ENCODE results near the gene MICU1. TPM values are rescaled to one million over a fixed set of nuclear protein-coding genes. Genes with fewer than 3 reads are reported as not detected.
"Not testable (repeated sequence)": the region's sequence is repeated elsewhere in the genome, so short reads cannot be mapped to it uniquely, and the experiment has no call there.

MICU1 gene
- polyA plus RNA-seq, 4 donors, result 65.2 to 93.4 (median 76.6) TPM

DNA sequence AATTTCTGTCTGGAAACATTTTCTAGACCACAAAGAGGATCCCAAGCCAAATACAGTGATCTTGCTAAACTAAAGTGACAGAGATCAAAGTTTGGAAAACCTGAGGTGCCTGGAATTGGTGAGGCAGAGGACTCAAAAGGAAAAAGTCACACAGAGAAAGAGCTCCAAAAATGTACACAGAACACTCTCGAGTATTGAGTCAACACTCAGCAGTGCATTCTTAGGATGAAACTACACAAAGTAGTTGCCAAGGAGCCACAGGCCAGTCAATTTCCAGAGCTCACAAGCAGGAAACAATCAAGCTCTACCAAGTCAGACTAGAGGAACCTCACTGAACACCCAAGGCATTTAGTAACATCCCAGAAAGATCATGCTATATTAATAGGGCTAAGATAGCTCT, 61.3 kb downstream of the MICU1 start:
- DNase-seq (ENCODE audit: low read depth in 4 of 4, low spot score in 3 of 4), result no peak

DNA sequence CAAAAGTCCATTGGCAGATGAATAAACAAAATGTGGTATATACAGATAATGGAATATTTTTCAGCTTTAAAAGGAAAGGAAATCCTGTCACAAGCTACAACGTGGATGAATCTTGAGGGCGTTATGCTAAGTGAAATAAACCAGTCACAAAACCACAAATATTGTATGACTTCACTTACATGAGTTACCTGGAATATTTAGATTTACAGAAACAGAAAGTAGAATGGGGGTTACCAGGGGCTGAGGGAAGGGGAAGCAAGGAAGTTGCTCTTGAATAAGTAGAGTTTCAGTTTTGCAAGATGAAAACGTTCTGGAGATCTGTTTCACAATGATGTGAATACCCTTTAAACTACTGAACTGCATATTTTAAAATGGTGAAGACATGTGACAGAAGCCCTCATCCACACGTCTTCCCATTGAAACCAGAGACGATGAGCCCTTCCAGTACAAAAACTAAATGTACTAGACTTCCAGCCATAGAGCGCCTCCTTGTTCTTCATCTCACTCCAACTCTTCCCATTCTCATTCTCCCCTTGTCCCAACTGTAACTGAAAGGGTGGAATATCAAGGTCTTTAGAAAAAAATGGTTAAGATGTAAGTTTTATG, 62.4 kb downstream of the MICU1 start:
- no peak for DNase-seq (ENCODE audit: low read depth in 4 of 4, low spot score in 3 of 4)

DNA sequence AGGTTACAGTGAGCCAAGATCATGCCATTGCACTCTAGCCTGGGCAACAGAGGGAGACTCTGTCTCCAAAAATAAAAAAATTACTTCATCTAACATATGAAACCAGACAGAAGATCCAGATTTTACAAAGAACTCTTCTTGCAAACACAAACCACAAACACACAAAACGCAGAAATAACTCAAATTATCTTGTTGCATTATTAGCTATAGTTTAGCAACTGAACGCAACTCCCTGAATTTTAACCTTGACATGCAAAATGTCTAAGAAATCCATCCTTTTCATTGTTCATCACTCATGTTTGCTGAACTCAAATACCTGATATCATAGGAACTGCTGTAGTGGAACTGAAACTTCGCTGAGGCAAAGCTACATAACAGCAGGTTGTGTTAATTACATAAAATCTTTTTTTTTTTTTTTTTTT, 64.1 kb downstream of the MICU1 start:
- DNase-seq (ENCODE audit: low read depth in 4 of 4, low spot score in 3 of 4), result no peak

DNA sequence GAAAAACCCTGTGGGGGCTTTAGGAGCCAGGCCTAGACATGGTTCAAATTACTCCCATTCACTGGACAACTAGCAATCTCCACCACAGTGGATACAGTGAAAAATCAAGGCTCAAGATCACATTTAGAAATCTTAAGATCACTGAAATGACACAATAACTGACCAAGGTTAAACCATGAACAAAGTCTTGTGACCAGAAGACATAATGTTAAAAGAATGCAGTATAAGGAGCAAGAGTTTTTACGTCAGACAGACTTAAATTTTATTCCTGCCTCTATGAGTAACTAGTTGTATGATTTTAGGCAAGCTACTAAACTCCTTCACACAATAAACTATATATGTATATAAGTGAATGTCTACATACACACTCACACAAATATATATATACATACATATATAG, 68.5 kb downstream of the MICU1 start:
- no peak for DNase-seq (ENCODE audit: low read depth in 4 of 4, low spot score in 3 of 4)

DNA sequence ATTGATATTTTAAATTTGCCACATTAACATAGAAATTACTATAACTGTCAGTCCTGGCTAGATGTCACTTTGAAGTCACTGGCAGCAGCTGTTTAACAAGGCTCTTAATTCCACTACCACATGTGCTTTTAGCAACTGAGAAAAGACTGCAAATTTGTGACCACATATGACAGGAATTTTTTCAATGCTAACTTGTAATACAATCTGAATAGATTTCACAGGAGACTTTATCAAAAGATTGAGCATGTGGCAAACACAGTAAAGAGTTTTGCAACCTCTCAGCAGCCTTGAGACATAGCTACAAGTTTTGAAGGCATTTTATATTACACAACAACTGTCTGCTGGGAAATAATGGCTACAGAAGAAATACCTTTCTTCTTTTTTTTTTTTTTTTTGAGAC, 73.0 kb downstream of the MICU1 start:
- no peak for DNase-seq (ENCODE audit: low read depth in 4 of 4, low spot score in 3 of 4)

DNA sequence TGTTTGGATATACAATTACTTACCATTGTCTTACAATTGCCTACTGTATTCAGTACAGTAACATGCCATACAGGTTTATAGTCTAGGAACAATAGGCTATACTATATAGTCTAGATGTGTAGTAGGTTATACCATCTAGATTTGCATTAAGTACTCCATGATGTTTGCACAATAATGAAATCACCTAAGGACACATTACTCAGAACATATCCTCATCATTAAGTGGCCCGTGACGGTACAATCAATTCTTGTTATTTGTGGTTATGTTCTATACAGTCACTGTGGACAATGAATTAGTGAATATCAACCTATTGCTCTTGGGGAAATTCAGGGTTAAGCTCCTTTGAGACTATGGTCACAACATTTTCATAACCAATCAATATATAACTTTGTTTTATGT, 75.6 kb downstream of the MICU1 start:
- no peak for DNase-seq (ENCODE audit: low read depth in 4 of 4, low spot score in 3 of 4)

DNA sequence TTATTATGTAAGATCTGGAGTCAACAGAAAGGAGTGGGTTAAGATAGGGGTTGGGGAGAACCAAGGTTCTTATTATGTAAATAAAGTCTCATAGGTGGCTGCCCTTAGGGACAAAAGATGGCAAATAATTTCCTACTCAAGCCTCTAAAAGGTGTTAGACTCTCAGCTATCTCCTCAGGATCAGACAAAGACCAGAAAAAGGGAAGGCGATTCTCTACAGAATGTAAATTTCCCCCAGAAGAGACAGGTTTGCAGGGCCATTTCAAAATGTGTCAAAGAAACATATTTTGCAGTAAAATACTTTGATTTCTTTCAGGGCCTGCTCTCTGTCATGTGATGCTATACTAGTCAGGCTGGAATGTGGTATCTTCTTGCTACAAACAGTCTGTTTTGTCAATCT, 80.3 kb downstream of the MICU1 start:
- DNase-seq (ENCODE audit: low read depth in 4 of 4, low spot score in 3 of 4), result no peak

DNA sequence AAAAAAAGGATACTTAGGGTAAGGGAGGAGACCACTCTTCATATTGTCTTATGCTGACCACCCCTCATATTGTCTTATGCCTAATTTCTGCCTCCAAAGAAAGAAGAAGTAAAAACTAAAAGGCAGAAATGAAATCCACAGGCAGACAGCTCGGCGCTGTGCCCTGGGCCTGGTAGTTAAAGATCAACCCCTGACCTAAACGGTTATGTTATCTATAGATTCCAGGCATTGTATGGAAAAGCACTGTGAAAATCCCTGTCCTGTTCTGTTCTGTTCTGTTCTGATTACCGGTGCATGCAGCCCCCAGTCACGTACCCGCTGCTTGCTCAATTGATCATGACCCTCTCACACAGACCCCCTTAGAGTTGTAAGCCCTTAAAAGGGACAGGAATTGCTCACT, 82.0 kb downstream of the MICU1 start:
- not testable (repeated sequence) for DNase-seq (ENCODE audit: low read depth in 4 of 4, low spot score in 3 of 4)

DNA sequence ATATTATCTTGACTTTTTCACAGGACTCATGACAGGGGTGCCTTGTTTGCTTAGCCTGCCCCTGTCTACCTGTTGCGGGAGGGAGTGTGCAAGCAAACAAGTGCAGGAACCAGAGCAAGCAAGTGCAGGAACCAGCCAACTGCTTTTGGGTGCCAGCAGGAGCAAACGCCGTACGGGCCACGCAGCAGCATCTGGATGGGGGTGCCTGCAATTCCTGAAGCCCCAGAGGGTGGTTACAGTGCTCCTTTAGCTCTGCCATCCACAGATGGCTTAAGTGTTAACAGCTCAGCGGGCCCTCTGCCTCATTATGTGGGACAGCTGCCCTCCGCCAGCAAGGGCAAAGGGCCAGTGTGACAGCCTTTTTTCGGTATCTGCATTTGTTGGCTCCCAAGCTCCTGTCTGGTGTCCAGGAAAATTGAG, 83.5 kb downstream of the MICU1 start:
- no peak for DNase-seq (ENCODE audit: low read depth in 4 of 4, low spot score in 3 of 4)

DNA sequence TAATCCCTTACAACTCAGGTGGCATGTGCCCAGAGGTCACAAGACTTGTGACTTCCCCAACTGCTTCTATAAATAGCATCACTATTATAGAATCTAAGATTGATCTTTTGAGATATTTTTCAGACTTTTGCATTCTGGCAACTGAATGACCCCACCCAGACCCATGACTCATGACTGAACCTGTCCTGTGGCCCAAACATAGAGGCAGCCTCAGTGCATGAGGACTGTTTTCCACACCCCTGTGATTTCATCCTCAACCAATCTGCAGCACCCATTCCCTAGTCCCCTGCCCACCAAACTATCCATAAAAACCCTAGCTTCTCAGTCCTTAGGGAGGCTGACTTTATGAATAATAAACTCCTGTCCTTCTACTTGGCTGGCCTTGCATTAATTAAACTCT, 84.5 kb downstream of the MICU1 start:
- DNase-seq (ENCODE audit: low read depth in 4 of 4, low spot score in 3 of 4), result no peak

DNA sequence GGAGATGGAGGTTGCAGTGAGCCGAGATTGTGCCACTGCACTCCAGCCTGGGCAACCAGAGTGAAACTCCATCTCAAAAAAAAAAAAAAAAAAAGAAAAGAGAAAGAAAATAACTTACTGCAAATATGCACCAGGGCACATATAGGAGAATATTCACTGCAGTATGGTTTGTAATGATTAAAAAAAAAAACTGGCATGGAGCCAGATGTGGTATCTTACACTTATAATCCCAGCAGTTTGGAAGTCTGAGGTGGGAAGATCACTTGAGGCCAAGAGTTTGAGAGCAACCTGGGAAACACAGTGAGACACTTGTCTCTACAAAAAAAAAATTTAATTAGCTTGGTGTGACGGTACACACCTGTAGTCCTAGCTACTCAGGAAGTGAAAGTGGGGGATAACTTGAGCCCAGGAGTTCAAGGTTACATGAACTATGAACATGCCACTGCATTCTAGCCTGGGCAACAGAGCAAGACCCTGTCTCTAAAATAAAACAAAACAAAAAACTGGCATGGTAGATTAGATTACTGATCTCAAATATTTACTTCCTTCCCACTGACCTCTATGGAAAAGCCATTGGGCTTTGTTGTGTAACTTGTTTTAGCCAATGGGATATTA, 85.6 kb downstream of the MICU1 start:
- DNase-seq (ENCODE audit: low read depth in 4 of 4, low spot score in 3 of 4), result no peak

DNA sequence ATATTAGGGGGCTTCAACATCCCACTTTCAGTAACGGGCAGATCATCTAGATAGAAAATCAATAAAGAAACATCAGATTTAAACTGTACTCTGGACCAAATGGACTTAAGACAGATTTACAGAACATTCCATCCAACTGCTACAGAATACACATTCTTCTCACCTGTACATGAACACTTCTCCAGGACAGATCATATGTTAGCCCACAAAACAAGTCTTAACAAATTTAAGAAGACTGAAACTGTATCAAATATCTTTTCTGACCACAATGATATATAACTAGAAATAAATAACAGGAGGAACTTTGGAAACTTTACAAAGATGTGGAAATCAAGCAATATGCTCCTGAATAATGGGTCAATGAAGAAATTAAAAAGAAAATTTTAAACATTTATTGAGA, 86.7 kb downstream of the MICU1 start:
- no peak for DNase-seq (ENCODE audit: low read depth in 4 of 4, low spot score in 3 of 4)

DNA sequence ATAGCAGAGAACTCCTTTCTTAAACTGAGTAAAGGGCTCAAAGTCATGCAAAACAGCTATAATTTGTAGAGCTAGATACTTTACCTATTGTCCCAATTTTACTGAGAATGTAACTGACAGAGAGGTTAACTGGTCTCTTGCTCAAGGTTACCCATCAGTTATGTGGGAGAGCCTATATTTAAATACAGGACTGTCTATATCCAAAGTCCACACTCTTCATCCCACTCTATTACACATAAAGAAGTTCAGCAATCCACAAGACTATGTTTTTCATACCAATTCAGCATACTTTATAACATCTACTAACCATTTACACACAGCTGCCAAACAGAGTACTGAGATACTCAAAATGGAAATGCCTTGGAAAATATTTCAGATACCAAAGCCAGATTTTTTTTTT, 100.2 kb downstream of the MICU1 start:
- DNase-seq (ENCODE audit: low read depth in 4 of 4, low spot score in 3 of 4), result no peak

DNA sequence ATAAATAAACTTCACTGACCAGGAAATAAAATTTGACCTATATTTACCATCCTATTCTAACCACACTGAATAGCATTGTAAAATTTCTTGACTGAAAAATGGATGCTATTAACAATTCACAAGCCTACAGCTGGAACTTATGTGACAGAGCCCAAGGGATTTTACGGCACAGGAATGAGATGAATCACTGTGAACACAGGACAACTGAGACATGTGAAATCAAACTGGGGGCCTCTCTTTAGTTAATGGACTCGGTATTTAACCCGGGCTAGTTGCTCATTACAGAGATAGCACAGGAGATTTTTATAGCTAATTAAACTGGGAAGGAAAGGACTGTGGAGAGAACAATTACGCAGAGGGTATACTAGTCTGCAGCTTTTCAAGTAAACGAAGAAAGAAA, 100.6 kb downstream of the MICU1 start:
- DNase-seq (ENCODE audit: low read depth in 4 of 4, low spot score in 3 of 4), result no peak

DNA sequence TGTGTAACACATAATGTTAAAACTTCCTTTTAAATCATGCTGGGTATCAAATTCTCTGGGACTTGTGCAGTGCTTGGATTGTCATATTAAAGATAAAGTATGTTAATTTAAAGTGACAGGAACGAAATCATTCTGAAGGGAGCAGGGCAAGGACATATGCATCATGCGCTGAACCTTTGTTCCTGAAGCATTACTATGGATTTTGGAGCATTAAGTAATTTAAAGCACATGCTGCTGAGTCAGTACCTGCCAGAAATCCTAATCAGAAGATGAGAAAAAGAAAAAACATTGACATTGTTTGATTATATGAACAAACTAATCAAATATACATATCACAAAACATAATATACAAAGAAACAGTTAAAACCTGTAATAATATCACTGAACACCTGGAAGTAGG, 101.4 kb downstream of the MICU1 start:
- DNase-seq (ENCODE audit: low read depth in 4 of 4, low spot score in 3 of 4), result no peak

DNA sequence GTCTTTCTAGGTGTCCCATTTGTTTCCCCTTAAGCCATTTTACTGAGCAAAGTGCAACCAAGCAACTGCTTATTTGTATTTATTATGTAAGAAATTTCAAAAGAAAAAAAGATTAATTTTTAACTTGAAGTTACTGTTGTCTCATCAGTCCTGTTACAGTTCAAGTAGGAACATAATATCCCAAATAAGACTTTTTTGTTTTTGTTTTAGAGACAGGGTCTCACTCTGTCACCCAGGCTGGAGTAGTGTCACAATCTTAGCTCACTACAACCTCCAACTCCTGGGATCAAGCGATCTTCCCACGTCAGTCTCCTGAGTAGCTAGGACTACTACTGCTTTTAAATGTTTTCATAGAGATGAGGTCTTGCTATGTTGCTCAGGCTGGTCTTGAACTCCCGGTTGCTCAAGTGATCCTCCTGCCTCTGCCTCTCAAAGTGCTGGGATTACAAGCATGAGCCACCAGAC, 101.9 kb downstream of the MICU1 start:
- no peak for DNase-seq (ENCODE audit: low read depth in 4 of 4, low spot score in 3 of 4)

DNA sequence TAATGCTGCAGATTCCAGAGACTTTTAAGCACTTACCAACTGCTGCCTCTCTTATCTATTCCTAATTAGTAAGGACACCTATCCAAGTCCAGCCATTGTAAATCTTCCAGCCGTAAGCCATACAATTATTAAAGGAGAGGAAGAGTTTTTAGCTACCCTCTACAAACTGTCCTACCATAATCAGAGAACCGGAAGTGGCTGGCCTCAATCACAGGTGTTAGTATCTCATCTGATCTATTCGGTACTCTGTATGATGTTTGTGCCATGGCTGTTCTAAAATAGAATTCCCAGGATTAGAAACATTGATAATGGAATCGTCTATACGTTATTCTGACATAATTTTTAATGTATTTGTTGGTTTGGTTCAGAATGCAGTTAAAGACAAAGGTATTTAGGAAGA, 102.8 kb downstream of the MICU1 start:
- DNase-seq (ENCODE audit: low read depth in 4 of 4, low spot score in 3 of 4), result no peak

DNA sequence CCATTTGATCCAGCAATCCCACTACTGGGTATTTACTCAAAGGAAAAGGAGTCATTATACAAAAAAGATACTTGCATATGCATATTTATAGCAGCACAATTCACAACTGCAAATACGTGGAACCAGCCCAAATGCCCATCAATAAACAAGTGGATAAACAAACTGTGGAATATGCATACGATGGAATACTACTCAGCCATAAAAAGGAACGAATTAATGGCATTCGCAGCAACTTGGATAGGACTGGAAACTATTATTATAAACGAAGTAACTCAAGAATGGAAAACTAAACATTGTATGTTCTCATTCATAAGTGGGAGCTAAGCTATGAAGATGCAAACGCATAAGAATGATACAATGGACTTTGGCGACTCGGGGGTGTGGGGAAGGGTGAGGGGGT, 108.6 kb downstream of the MICU1 start:
- DNase-seq (ENCODE audit: low read depth in 4 of 4, low spot score in 3 of 4), result no peak

DNA sequence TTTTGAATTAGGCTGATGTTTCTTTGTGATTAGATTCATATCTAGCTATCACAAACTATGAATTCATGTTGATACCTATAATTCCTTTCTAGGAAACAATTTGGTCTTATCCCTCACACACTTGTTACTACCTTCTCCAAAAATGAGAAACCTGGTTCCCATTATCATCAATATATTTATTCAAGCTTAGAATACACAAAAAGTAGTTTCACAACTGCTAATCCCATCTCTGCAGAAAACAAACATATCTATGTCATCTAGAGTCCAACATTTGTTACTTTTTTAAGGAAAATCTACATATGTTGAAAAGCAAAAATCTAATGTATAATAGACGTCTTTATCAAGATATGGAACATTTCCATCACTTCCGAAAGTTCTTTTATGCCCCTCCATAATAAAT, 110.4 kb downstream of the MICU1 start:
- DNase-seq (ENCODE audit: low read depth in 4 of 4, low spot score in 3 of 4), result no peak

DNA sequence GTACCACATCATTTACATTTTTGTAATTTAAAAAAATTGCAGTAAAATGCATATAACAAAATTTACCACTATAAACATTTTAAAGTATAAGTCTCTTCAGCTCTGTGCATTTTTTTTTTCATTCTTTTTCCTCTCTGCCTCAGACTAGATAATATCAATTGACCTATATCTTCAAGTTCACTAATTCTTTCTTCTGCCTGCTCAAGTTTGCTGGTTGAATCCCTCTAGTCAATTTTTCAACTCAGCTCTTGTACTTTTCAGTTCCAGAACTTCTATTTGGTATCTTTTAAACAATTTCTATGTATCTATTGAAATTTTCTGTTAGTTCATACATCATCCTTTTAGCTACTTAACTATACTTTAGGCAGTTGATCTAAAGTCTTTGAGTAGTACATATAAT, 112.0 kb downstream of the MICU1 start:
- DNase-seq (ENCODE audit: low read depth in 4 of 4, low spot score in 3 of 4), result no peak

DNA sequence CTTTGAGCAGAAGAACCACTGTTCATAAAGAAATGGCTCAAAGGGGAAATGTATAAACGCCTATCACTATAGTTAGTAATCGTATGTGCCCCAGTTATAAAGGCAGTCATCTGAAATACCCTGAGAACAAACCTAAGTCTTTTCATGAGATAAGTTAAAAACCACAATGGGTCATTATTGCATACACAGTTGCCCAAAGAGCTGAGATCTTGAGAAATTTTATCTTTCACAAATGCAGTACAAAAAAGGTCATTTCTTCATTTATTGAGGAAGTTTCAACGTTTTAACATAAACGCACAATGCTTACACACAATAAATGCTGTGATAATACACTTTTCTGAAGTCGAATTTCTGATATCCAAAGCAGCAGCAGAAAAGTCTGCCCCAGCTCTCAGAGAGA, 114.4 kb downstream of the MICU1 start:
- DNase-seq (ENCODE audit: low read depth in 4 of 4, low spot score in 3 of 4), result no peak

DNA sequence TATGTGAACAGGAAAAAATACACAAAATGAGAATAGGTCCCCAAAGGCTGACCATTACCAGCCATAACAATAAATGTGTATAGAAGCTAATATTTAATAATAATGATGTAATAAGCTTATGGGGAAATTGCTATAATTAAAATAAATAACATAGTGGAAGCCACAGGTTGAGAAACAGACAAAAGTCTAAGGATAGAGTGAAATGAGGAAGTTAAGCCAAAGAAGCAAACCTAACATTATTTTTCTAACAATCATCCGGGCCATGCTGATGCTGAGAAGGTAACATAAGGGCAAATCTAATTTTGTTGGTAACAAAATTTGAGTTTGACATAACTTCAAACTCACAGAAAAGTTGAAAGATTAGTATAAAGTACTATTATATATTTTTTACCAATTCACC, 115.9 kb downstream of the MICU1 start:
- DNase-seq (ENCODE audit: low read depth in 4 of 4, low spot score in 3 of 4), result no peak

Measured in left renal pelvis (tissue), 4 donors.